NCI-H345 treated with DMSO at 0.1 percent for 48 hours (cell line): ENCODE data around the gene ACTL7B.
"Not testable (repeated sequence)": the region's sequence is repeated elsewhere in the genome, so short reads cannot be mapped to it uniquely, and the experiment has no call there.

Experiments used
- DNase-seq: peaks from one replicate; lab custom pipeline; 2025; ENCODE audit not compliant: unreplicated experiment; lab: John Stamatoyannopoulos, UW

ACTL7B gene

GRCh38 chr9:108845947-108846346, 9.8 kb downstream of the ACTL7B start:
- DNase-seq = no peak

DNA sequence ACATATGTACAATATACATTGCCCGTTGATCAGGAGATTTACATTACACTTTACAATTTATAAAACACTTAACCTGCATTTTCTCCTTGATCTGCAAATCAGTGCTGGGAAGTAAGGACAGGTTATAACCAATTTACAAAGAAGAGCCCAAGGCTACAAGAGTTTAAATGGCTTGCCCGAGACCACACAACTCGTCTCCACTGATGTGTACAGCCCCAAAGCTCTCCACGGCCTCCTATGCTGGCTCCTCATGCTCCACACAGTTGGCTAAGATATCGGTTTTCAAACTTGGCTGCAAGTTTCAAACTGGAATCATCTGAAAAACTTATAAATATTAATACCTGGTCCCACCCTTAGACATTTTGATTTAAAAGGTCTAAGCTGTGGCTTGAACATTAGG, 10.3 kb downstream of the ACTL7B start:
- no peak for DNase-seq

GRCh38 chr9:108844856-108845255, 10.9 kb downstream of the ACTL7B start:
- DNase-seq = peak; percentile 71

- no peak for DNase-seq
Measured at GRCh38 chr9:108844391-108844790, 11.4 kb downstream of the ACTL7B start.

- no peak for DNase-seq
Measured at GRCh38 chr9:108842610-108843295, 13.0 kb downstream of the ACTL7B start.

DNA sequence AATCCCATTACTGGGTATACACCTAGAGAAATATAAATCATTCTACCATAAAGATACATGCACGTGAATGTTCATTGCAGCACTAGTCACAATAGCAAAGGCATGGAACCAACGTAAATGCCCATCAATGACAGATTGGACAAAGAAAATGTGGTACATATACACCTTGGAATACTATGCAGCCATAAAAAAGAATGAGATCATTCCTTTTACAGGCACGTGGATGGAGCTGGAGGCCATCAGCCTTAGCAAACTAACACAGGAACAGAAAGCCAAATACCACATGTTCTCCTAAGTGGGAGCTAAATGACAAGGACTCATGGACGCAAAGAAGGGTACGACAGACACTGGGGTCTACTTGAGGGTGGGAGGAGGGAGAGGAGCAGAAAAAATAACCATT, 16.2 kb downstream of the ACTL7B start:
- DNase-seq = not testable (repeated sequence)

GRCh38 chr9:108838017-108838416, 17.8 kb downstream of the ACTL7B start:
- no peak for DNase-seq

DNA sequence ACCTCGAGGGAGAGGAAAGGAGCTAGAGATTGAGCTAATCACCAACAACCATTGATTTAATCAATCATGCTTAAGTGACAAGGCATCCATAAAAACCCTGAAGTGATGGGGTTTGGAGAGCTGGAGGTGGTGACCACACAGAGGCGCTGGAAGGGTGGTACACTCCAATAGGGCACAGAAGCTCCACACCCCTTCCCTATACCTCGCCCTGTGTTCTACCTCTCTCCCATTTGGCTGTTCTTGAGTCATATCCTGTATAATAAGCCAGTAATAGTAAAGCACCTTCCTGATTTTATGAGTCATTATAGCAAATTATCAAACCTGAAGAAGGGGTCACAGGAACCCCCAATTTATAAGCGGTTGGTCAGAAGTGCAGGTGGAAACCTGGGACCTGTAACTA, 18.3 kb downstream of the ACTL7B start:
- DNase-seq = no peak

GRCh38 chr9:108836781-108837180, 19.0 kb downstream of the ACTL7B start:
- no peak for DNase-seq

DNA sequence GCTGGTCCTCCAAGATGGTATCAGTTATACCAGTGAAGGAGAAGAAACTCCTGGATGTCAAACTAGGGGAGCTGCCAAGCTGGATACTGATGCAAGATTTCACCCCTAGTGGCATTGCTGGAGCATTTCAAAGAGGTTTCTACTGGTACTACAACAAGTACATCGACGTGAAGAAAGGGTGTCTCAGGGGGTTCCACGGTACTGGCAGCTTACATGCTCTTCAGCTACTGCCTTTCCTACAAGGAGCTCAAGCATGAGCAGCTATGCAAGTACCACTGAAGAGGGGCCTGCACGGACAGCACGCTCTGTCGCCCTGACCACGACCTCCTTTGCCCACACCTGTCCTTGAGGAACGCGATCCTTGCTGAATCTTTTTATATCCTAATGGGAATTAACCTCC, 19.5 kb downstream of the ACTL7B start:
- DNase-seq = no peak

DNA sequence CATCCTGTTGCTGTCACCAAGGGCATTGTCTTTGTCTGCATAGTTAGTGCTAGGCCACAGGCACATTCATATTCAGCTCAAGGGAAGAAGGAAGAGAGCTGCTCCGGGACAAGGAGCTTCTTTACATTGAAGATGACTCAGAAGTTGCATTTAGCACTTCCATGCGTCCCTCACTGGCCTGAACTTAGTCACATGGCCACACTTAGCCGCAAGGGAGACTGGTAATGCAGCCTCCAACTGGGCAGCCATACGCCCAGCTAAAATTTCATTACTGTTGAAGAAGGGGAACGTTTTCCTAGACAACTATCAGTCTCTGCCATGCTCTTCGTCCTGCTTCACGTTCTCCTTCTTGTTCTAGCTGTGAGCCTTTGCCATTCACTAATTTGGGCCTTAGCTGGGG, 20.0 kb downstream of the ACTL7B start:
- no peak for DNase-seq

DNA sequence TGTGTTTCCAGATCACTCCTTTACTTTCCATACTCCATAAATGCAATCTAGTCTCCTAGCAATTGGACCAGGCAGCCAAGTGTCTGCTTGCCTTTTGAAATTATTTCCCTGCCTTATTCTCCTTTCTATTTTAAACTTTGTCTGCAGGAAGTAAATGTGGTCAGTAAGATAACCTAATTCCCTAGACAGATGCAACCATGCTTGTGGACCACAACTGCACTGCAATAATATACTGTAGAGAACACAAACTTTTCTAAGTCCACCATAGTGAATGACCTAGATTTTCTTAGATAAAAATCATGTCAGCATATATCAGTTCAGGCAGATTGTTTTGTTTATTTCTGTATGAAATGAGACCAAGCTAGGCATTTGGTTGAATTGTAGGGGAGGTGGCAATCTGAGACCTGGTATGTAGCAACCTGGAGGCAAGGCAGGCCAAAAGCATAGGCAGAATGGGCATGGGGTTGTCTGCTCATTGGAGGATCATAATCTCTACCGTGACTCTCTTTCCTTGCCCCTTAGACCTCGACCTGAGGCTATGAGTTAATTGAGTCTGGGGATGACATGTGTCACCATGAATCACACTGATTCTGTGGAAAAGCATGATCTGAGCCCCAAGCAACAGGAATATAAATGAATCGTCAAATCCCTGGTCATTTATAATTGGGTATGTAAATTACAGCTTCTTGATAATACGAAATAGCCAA, 20.7 kb downstream of the ACTL7B start:
- no peak for DNase-seq

DNA sequence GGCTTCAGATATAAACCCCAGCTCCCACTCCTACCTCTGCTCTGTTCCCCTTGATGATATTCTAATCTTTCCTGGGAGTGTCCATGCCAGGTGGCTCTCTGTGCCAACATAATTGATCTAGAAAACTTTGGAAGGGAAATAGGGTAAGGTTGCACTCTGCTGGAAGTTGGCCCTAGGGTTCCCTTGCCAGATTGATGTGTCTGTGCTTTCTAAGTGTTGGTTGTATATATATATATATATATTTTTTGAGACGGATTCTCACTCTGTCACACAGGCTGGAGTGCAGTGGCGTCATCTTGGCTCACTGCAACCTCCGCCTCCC, 23.6 kb downstream of the ACTL7B start:
- no peak for DNase-seq

DNA sequence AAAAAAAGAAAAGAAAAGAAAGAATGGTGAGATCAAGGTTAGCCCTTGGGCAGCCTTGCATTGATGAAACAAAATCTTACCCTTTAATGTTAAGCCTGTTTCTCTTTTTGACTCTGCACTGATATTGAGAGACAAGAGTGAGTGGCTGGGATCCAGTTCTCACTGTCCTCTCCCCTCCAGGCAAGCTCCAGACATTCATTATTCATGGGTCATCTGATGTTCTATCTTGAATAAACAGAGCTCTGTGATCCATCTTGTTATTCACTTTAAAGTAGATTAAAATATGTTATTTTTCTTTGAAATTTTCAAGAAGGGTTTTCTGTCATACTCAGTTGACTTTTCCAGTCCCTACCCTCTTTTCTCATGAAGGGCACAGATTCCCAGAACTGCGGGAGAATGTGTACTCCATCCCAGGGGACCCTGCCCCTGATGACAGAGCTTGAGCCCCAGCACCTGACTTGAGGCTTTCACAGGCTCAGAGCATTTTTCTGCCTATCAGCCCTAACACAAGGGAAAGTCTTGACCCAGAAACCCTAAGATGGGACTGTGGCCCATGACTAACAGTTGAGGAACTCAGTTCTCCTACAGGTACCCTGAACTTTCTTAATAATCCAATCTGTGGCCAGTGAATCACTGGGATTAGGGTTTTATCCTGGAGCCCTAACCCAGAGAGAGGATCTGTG, 24.1 kb downstream of the ACTL7B start:
- DNase-seq = no peak

GRCh38 chr9:108830272-108830671, 25.5 kb downstream of the ACTL7B start:
- no peak for DNase-seq

DNA sequence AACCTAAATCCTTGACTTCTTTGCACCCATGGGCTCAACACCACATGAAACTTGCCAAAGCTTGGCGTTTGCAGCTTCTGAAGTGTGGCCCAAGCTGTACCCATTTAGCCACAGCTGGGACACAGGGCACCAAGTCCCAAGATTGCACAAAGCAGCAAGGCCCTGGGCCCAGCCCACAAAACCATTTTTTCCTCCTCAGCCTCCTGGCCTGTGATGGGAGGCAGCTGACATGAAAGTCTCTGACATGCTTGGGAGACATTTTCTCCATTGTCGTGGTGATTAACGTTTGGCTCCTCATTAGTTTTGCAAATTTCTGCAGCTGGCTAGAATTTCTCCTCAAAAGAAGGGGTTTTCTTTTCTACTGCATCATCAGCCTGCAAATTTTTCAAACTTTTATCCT, 32.0 kb downstream of the ACTL7B start:
- DNase-seq = no peak

DNA sequence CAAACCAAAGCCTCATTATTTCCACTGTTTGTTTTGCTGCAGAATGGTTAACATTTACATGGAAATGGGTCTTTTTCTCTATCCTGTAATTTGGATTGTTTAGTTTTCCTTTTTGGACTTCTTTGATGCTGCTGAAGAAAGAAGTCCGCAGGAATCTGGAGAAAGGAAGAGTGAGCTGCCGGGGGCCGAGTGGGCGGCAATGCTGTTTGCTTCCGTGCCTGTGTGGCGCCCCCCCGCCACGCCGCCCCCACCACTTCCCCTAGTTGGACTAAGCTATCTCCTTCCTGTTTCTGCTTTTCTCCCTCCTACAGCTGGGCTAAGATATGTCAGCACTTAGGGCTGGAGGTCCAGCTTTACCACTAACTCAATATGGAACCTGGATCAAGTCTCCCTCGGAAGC, 39.7 kb downstream of the ACTL7B start:
- DNase-seq = no peak

GRCh38 chr9:108815156-108815555, 40.6 kb downstream of the ACTL7B start:
- DNase-seq = no peak

GRCh38 chr9:108813951-108814601, 41.7 kb downstream of the ACTL7B start:
- peak; percentile 60 for DNase-seq

GRCh38 chr9:108812396-108813025, 43.3 kb downstream of the ACTL7B start:
- peak; percentile 69 for DNase-seq

DNA sequence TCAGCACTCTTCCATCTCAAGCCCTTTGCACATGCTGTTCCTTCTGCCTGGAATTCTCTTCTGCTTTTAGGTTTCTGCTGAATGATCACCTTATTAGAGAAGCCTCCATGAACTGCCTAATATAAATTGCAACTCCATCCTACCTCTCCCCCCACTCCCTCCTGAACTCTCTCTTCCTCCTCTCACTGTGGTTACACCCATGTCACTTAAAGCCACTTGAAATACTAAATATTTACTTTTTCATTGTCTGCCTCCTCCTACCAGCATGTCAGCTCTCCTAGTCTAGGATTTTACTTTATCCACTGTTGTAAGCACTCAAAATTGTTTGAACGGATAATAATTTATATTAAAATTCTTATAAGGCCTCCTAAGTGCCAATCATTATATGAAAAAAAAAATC, 43.8 kb downstream of the ACTL7B start:
- peak; percentile 84 for DNase-seq
